ENCODE results near the gene SPINDOC.

Gene SPINDOC

GRCh38 chr11:63869171-63869591 is 55.9 kb downstream of the SPINDOC start:
- DNase-seq (ENCODE audit: low spot score): no peak
- in situ Hi-C loops (cut with MboI; ENCODE audit: low pct_unique_long_range_greater_than_20kb, low sequenced_read_pairs, unreplicated experiment): no loop called here
- no peak for TF ChIP-seq CTCF (IDR thresholded peaks at IDR 0.05; ENCODE audit: extremely low read depth, insufficient read depth, missing control alignments)

- no peak for TF ChIP-seq CTCF (IDR thresholded peaks at IDR 0.05; ENCODE audit: extremely low read depth, insufficient read depth, missing control alignments)
- in situ Hi-C loops (cut with MboI; ENCODE audit: low pct_unique_long_range_greater_than_20kb, low sequenced_read_pairs, unreplicated experiment): no loop called here
- no peak for DNase-seq (ENCODE audit: low spot score)
Observed at GRCh38 chr11:63869683-63870082, 56.4 kb downstream of the SPINDOC start.

- in situ Hi-C loops (cut with MboI; ENCODE audit: low pct_unique_long_range_greater_than_20kb, low sequenced_read_pairs, unreplicated experiment): no loop called here
- TF ChIP-seq CTCF (IDR thresholded peaks at IDR 0.05; ENCODE audit: extremely low read depth, insufficient read depth, missing control alignments): no peak
- DNase-seq (ENCODE audit: low spot score): no peak
Observed at GRCh38 chr11:63870351-63871140, 57.3 kb downstream of the SPINDOC start.

GRCh38 chr11:63871962-63872799 is 58.9 kb downstream of the SPINDOC start:
- TF ChIP-seq CTCF (IDR thresholded peaks at IDR 0.05; ENCODE audit: extremely low read depth, insufficient read depth, missing control alignments): peak; percentile 65
- DNase-seq (ENCODE audit: low spot score): peak; percentile 79
- in situ Hi-C loops (cut with MboI; ENCODE audit: low pct_unique_long_range_greater_than_20kb, low sequenced_read_pairs, unreplicated experiment): no loop called here

GRCh38 chr11:63872800-63873197 is 59.5 kb downstream of the SPINDOC start:
- in situ Hi-C loops (cut with MboI; ENCODE audit: low pct_unique_long_range_greater_than_20kb, low sequenced_read_pairs, unreplicated experiment): no loop called here
- TF ChIP-seq CTCF (IDR thresholded peaks at IDR 0.05; ENCODE audit: extremely low read depth, insufficient read depth, missing control alignments): no peak
- no peak for DNase-seq (ENCODE audit: low spot score)

- no peak for TF ChIP-seq CTCF (IDR thresholded peaks at IDR 0.05; ENCODE audit: extremely low read depth, insufficient read depth, missing control alignments)
- in situ Hi-C loops (cut with MboI; ENCODE audit: low pct_unique_long_range_greater_than_20kb, low sequenced_read_pairs, unreplicated experiment): no loop called here
- DNase-seq (ENCODE audit: low spot score): no peak
Observed at GRCh38 chr11:63873311-63873710, 60.1 kb downstream of the SPINDOC start.
